Measurements from ENCODE around the gene CDH1. TPM values are rescaled to one million over a fixed set of nuclear protein-coding genes. Genes with fewer than 3 reads are reported as not detected.

Gene CDH1
- total and polyA plus RNA-seq, 11 donors = 0.08 to 5.3 (median 0.27) TPM; not detected in 8

- ATAC-seq = no peak
- WGBS, 4 donors = 21 to 31% (median 30%) methylated on average over 7 to 8 of the region's 8 CpGs
- no peak overlapping the region for H3K4me3 ChIP-seq
Observed at GRCh38 chr16:68732042-68732680, 4.9 kb upstream of the CDH1 start.

GRCh38 chr16:68732741-68733399 is 4.2 kb upstream of the CDH1 start:
- 45 to 64% (median 49%) methylated on average over 4 of the region's 4 CpGs for WGBS, 4 donors
- Histone ChIP-seq H3K27me3 (peaks cover 13 to 67% (median 30%) of the 10 kb centered on the region in 9 donors), H3K4me3 (no peak overlapping the region), H3K27ac (no peak overlapping the region), H3K9me3 (no peaks in the 10 kb centered on the region), H3K36me3 (no peaks in the 10 kb centered on the region), H3K4me1 (peaks cover 0 to 10% (median 0%) of the 10 kb centered on the region in 12 donors)
- intact Hi-C loops (cut with DNase I) = no loop called here
- DNase-seq (no peak), ATAC-seq (no peak)
- TF ChIP-seq POLR2A (IDR thresholded peaks at IDR 0.05) = no peak
- TF ChIP-seq CTCF (IDR thresholded peaks at IDR 0.05) = no peak

More at GRCh38 chr16:68732042-68732680, 4.9 kb upstream of the CDH1 start:
- no peak overlapping the region for H3K27ac ChIP-seq
- TF ChIP-seq CTCF (IDR thresholded peaks at IDR 0.05) (no peak), POLR2A (IDR thresholded peaks at IDR 0.05) (no peak)
- no peaks in the 10 kb centered on the region for H3K36me3 ChIP-seq
- intact Hi-C loops (cut with DNase I) = no loop called here
- H3K9me3 ChIP-seq = no peaks in the 10 kb centered on the region
- peaks cover 0 to 3% (median 0%) of the 10 kb centered on the region in 12 donors for H3K4me1 ChIP-seq
- no peak for DNase-seq
- peaks cover 7 to 65% (median 23%) of the 10 kb centered on the region in 9 donors for H3K27me3 ChIP-seq

- Histone ChIP-seq H3K27me3 (peaks cover 17 to 74% (median 35%) of the 10 kb centered on the region in 9 donors), H3K9me3 (no peaks in the 10 kb centered on the region), H3K4me1 (peaks cover 0 to 15% (median 1%) of the 10 kb centered on the region in 12 donors), H3K27ac (no peak overlapping the region), H3K36me3 (no peaks in the 10 kb centered on the region), H3K4me3 (no peak overlapping the region)
- ATAC-seq (no peak), DNase-seq (no peak)
- intact Hi-C loops (cut with DNase I) = no loop called here
- 92 to 94% (median 93%) methylated on average over 9 of the region's 9 CpGs for WGBS, 4 donors
- TF ChIP-seq CTCF (IDR thresholded peaks at IDR 0.05) (no peak), POLR2A (IDR thresholded peaks at IDR 0.05) (no peak)
Observed at GRCh38 chr16:68733570-68733969, 3.5 kb upstream of the CDH1 start.

- Histone ChIP-seq H3K9me3 (no peaks in the 10 kb centered on the region), H3K27ac (no peak overlapping the region), H3K4me3 (no peak overlapping the region), H3K36me3 (no peaks in the 10 kb centered on the region), H3K4me1 (peaks cover 0 to 15% (median 1%) of the 10 kb centered on the region in 12 donors), H3K27me3 (peaks cover 17 to 66% (median 34%) of the 10 kb centered on the region in 9 donors)
- ATAC-seq = no peak
- WGBS, 4 donors = 95 to 100% (median 97%) methylated on average over 2 of the region's 2 CpGs
- no peak for TF ChIP-seq CTCF (IDR thresholded peaks at IDR 0.05)
- TF ChIP-seq POLR2A (IDR thresholded peaks at IDR 0.05) = no peak
- intact Hi-C loops (cut with DNase I) = no loop called here
- no peak for DNase-seq
Observed at GRCh38 chr16:68734782-68735181, 2.3 kb upstream of the CDH1 start.

Measured in heart left ventricle (tissue), 16 donors.